ENCODE measurements around the gene BCL11B.

BCL11B gene

DNA sequence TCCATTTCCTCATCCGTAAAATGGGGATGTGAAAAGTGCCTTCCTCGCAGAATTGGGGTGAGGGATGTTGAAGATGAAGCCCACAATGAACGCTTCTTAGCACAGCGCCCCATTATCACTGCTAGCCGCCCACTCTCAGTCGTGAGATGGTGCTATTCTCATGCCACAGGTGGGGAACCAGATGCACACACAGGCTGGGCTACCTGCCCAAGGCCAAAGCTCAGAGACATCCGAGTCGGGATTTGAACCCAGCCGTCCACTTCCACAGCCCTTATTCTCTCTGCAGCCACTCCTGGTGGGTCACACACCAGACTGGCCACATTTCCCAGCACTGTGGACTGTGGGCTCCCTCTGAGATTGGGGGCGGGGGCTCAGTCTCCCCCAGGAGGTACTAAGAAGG is 55.8 kb downstream of the BCL11B start:
- no peak for DNase-seq

DNA sequence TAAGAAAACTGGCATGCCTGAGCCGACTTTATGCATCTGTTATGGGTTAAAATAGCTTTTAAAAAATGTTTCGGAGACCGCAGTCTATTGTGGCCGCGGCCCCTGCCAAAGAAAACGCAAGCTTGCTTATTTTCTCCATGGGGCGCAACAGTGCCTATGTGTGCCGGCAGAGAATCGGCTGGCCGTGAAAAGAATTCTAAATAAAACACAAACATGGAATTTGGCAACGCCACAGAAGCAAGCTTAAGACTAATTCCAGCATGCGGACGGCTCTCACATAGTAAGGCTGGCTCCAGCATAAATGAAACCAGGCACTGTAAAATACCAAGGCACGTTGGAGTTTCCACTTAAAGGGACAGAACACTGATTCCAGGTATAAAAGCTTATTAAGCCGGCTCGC is 56.7 kb downstream of the BCL11B start:
- peak in 1 of 2 experiments; percentile 22 for DNase-seq

DNA sequence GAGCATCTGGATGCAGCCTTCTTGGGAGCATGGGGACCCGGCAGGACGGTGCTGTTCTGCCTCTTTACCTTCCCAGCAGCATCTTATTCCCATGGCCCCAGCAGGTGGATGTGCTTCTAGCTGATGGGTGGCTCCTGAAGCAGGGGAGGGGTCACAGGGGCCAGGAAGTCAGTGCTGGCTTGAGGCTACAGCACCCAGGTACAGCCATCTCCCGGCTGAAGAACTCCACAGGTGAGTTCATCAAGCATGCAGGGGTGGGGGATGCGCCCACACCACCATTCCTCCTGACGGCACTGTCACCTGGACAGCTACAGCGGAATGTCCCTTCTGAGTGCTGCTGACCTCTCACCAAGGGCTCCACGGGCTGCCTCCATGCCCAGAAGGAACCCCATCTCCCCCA is 57.3 kb downstream of the BCL11B start:
- DNase-seq, result no peak

DNA sequence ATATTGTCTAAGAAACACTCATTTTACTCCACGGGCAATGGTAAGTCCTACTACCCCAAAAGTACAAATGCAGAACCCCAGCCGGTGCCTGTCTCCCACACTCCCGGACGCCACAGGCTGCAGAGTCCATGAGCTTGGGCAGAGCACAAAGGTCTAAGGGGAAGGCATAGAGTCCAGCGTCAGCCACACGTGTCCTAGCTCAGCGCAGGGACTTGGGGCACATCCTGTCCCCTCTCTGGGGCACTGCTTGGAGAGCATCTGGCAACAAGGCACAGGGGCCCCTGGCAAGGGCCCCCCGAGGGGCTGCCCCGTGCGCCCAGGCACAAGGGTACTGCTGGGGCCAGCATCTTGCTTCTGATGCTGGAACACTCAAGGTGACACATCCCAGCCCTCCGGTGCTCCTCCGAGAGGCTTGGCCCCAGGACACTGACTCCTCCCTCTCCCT is 58.4 kb downstream of the BCL11B start:
- no peak for DNase-seq

DNA sequence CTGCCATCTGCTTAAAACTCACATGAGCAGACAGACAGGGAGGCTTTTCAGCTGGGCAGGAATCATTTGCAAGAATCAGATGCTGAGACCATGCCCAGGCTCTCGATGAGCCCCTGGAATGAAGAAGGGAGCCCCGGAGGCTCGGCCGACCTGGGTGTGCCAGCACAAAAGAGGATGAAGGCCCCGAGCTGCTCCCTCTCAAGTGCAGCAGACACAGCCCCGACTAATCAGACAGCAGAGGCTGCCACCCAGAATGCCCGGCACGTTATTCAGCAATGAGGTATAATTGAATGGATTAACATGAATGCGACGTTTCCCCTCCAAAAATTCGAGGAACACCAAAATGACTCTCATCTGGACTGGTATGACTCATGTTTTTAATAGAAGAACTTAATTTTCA is 58.9 kb downstream of the BCL11B start:
- DNase-seq, result no peak

DNA sequence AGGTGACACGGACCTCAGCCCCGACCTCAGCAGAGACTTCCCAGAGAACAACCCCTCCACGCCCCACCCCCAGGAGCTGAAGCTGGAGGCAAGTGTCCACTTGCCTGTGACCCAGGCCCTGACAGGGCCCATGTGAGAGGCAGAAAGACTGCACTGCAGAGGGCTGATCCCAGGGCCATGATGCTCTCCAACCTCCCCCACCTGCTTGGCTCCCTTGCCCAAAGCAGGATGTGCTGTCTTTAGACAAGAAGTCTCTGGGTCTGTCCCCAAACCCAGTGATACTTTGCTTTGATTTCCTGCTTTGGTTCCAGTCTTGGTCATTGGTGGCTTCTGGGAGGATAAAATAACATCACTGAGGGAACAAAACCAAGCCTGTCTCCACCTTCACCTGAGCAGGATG is 59.4 kb downstream of the BCL11B start:
- DNase-seq, result no peak

DNA sequence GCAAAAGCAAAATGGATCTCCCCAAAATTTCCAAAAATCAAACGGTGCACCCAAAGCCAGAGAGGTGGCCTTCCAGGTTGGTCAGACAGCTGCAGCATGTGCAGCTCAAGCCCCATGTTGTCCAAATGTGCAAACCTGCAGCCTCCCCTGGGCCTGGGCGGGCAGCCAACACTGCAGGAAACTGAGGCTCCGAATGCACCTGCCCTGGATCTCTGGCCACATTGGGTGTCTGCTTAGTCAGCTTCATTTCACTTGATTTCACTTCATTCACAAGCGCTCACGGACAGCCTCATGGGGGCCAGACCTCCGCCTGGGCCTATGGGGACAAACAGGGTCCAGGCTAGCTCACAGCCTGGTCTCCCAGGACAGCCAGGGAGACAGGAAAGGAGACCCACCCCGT is 59.8 kb downstream of the BCL11B start:
- no peak for DNase-seq

DNA sequence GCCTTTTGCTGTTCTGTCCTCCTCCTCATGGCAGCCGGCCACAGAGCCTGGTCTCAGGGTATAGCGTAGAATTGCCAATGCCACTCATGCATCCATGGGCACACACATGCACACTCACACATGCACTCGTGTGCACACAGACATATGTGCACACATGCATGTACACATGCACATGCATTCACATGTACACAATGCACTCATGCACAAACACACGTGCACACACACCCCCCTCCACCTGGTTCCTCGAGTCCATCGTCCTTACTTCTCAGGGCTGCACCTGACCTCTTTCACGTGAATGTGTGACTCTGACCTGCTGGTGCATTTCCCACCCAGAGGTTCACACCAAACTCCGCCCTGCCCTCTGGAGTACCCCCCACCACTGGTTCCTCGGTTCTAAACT is 60.6 kb downstream of the BCL11B start:
- no peak for DNase-seq

DNA sequence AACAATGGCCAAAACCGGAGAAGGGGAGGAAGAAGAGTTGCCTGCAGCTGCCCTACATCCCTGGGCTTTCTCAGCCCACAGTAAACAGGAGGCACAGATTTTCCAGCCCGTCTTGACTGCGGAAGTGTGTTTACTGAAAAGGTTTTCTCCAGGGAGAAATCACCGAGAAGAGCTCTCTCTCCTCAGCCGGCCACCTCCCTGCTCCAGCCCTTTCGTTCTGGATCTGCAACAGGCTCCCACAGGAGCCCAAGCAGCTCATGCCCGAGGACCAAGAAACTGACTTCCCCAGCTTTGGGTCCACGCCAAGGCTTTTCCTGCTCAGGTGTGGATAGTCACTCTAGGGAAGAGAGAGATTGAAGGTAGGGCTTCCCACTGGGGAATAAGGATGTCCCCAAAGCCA is 61.7 kb downstream of the BCL11B start:
- DNase-seq, result no peak

DNA sequence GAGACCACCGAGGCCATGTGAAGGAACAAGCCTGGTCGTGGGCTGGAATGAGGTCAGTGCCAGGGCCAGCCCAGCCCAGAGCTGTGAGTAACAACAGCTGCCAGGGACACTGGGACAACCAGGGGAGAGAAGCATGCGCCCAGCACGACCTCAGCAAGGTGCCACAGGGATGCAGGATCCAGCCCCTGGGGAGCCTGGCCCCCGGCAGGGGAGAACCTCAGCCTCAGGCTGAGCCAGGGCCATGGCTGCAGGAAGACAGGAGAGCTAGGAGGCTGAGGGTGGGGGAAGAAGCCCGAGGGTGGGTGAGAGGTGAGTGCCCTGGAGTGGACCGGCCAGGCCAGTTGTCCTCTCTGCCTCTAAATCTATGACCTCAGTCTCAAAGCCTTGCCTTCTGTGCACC is 62.6 kb downstream of the BCL11B start:
- no peak for DNase-seq

DNA sequence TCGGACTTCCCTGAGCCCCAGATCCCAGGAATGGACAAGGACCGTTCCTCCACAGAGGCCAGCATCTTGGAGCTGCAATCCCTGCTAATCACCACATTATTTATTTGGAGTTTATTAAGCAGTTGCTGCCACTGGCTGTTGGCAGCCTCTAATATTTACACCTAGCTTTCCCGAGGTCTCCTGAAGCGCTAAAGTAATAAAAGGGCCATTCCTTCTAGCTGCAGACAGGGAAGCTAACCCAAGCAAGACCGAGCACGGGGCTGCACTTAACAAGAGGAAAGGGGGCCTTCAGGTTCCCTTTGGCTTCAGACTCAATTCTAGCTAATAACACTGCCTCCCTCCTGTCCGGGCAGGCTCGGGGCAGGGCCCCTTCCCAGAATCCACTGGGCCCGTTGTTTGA is 63.7 kb downstream of the BCL11B start:
- no peak for DNase-seq

DNA sequence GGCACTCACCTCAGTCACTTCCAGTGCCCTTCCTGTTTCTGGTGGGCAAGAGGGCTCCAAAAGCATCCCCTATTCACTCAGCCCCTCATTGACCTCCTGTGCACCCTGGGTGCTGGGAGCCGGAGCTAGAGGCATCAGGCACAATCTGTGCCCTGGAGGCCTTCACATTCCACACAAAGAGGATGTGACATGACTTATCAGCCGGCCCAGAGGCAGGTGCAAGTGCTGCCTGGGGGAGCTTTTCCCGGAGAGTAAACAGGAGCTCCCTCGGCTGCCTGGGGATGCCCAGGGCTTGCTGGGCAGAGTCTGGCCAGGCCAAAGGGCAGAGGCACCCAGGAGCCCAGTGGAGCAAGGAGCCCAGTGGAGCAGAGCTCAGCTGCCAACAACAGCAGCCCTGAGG is 64.5 kb downstream of the BCL11B start:
- no peak for DNase-seq

DNA sequence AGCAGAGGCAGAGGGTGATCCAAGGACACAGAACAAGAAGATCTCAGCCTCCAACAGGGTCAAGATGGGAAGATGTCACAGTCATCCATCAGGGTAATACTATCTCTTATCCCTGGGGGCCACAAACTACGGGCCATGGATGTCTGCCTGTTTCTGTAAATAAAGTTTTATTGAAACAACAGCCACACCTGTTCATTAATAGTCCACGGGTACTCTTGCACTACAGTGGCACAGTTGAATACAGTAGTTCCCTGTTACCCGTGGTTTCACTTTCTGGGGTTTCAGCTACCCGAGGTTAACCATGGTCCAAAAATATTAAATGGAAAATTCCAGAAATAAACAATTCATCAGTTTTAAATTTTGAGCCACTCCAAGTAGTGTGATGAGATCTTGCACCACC is 65.9 kb downstream of the BCL11B start:
- DNase-seq, result no peak

DNA sequence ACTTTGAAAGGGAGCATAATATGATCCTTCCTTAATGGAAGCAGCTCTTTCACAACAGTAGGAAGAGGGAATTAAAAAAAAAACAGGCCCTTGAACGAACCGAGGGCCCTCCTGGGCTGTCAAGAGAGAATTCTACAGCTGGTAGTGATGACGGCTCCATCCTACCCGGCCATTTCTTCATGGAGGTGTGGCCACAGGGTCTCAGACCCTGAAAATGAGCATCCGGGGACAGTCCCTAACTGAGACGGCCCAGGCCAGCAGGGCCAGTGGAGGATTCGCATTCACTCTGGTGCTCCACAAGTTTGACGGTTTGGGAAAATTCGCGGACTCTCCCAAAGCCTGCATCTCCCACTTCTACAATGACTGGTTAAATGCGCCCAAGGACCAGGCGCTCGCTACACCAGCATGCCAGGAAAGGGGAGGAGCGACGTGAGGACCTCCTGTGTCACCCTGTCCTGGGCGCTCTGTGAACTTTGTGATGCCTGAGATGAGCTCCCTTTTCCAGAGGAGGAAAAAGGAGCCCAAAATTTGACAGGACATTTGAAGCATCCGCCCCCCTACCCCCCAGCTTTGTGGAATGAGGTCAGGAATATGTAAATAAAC is 66.8 kb downstream of the BCL11B start:
- DNase-seq, result no peak

DNA sequence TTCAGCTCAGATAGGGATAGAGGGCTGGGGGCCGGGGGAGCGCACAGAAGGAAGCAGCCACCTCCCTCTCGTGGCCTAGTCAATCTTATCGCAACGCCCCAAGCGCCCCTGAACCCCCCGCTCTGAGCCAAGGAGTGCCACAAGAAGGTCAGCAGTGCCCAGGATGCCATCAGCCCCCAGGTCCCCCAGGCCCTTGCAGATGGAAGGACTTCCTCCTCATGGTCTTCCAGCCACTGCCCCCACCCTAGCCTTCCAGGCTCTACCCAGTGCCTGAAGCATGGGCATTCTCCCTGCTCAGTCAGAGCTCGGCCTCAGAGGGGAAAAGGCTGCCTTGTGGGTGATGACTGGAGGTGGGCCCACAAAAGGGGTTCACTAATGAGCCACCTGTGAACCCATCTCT is 68.2 kb downstream of the BCL11B start:
- no peak for DNase-seq

DNA sequence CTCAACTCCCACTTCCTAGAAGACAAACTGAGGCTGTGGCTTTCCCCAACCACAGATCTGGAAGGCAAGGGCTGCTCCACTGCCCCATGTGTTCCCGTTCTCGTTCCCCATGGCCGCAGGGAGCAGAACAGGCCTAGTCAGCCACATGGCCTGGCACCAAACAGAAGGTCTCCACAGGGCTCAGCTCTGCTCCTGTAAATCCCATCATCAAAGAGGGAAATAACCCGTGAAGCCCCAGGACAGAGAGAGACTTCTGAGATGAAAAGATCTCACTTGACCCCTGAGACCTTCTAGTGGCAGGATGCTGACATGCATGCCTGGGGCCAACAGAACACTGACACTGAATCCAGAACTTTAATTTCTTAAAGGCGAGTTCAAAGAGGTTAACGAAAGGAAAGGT is 68.9 kb downstream of the BCL11B start:
- DNase-seq, result no peak

DNA sequence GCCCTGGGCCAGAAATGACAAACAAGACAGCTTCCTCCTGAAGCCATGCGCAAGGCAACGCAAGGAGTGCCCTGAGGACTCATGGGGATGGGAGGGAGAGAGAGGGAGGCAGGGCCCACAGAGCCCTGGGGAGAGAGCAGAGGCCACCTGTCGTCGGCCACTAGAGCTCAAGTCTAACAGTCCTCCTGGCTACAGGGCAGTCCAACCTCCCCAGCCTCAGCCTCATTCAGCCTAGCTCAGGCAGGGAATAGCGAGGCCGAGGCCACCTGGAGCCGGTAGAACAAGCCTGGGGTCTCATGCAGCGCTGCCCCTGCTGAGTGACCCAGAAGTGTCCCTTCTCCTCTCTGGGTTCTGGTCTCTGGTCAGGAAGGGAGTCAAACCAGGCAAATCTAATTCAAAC is 69.5 kb downstream of the BCL11B start:
- no peak for DNase-seq

DNA sequence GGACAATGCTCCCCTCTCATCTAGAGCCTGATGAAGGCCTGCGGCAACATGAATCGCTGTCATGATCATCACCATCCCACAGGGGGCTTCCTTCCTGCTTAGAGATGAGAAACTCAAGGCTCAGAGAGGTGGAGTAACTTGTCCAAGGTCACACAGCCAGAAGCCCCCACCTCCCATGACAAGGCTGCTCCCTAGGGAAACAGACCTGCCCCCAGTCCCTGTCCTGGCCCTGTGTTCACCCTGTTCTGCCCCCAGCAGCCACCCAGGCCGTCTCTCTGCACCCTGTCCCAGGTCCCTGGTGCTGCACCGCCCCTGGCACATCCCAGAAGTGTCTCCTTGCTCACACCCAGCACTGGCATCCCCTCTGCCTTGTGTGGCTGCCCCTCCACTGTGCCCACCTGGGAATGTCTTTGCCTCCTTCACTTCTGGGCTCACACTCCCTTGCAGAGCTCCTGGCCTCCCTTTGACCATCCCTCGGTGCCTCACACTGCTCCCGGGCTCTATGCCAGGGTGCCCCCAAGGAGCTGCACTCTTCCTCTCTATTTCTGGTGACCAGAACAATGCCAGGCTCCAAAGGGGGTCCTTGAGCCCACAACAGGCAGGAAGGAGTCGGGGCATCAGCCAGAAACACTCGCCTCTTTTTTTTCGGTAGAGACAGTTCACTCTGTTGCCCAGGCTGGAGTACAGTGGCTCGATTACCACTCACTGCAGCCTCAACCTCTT is 70.5 kb downstream of the BCL11B start:
- no peak for DNase-seq

DNA sequence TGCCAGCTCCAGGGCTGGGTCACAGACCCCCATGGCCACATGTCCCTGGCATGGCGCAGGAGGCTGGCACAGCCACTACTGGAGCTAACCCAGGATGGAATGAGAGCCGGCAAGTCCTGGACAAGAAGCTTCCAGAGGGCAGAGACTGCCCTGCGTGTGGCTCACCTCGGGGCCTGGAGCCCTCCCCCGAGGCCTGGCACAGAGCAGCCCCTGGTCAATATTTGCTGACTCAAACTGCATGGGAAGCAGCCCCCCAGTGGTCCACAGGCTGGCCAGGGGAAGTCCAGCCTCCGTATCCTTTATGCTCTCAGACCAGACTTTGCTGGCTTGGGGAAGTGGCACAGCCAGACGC is 71.4 kb downstream of the BCL11B start:
- DNase-seq, result no peak

DNA sequence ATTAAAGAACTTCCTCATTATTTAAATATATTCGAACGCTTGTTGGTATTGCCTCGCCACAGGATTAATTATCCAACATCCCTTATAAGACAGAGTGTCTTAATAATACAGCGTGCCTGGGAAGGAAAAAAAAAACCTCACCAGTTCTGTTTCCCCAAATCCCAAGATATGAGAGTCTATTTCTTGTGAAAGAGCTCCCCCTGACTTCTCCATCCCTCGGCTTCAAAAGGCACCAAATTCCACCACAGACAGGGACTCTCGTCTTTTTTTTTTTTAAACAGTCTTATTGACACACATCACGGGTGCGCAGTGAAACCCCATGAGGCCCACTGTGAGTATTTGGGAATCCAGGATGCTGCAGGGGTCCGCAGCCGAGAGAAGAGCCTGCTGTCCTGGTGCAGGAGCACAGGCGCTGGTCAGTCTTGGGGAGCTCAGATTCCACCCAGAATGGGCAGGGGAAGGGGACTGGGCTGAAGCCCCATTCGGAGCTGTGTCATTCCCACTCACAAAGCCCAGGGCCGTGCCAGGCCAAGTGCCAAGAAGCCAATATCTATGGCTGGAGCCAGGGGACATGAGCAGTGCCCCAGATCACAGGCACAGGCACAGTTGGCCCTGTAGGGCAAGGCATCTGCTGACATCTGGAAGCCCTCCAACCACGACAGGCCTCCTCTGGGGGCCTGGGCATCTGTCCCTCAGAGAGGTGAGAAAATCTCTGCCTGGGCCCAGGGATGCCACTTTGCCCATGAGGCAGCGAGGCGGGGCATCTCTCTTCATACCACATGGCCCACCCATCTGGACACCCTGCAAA is 71.9 kb downstream of the BCL11B start:
- no peak for DNase-seq

DNA sequence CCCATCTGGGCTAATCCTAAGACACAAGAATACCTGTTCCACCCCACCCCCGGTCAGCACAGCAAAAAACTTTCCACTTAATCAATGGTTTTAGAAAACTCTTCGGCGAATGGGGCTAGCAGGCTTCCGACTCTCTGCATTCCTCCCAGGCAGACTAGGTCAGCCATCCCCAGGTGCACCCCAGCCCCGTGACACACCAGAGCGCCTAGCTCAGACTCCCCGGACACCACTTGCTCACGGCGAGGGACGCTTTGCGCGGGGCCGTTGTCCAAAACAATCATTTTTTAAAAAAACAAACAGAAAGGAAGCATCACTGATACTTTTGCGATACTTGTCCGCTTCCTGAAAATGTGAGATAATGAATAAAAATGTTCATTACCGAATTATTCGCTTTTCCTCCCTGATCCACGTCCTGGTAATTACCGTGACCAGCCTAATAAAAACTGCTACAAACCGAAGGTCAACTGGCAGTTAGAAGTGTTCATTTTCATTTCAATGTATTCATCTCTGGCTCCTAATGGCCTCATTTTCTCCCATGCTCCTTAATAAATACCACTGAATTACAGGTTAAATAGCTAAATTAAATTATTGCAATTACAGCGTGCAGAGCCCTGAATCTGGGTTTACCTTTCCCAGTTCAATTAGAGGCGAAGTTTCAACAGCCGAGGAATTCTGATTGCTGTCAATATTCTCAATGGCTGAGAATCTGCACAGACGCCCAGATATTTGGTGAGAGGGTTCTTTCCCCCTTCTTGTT is 73.1 kb downstream of the BCL11B start:
- DNase-seq, result no peak

DNA sequence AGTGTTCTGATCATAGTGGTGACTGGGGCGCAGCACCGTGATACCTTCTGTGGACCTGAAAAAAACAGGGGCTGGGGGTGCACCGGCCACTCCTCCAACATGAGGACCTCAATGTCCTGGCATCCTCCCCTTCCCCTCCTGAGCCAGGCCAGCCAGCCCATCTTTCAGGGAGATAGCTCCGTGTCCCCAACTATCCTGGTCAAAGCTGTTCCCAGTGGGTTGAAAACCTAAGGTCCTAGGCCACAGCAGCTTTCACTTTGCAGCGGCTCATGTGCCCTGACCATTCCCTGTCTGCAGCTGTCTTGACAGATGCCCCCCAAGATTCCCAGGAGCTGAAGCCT is 75.7 kb downstream of the BCL11B start:
- DNase-seq, result no peak

DNA sequence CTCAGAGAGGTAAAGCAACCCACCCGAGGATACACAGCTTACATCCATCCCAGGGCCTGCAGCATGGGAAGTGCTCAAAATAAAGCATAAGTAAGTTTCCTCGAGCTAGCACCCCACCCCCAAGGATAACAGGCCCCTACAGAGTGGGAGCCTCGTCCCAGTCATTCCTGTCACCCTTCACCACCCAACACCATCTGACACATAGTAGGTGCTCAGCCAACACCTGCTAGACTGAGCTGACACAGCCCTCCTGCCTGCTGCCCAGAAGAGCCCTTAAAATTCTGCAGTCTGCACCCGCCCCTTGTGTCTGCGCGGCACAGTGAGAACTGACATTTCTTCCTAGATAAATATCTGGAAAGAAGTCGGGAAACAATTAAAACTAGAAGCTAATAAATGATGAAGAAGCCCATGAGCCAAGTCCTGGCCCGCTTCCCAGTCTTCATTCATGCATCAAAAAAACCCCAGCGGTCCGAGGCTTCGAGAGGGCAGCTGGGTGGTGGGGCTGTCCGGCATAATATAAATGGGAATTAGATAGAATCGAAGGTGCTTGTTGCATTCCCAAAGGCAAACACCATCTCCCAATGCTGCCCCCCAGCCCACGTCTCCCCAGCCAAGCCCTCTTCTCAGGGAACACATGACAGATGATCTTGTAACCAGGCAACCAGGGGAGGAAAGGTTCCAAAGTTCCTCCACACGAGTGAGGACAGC is 76.2 kb downstream of the BCL11B start:
- DNase-seq, result no peak
